Body of pancreas (tissue), 4 donors: ENCODE data around the gene PFKFB2. TPM values are rescaled to one million over a fixed set of nuclear protein-coding genes. Genes with fewer than 3 reads are reported as not detected.
A peak's percentile ranks its signal among the peaks of the same experiment; 100 is the strongest.

Source experiments
- ATAC-seq: fragments of 150-250 bp; one replicate; pipeline ENCODE4 v1.9.1; 2016
- DNase-seq, 4 donors: peaks; one replicate each; pipeline ENCODE4 v3.0.0-alpha.2; 2019
- H3K27ac ChIP-seq, 4 donors: fragments of 200-600 bp; sonication (generic); 1 replicate in 3 of 4; 2 replicates in 1 of 4; pipeline versions ENCODE4 v1.5.1 to v1.6.1; 2016 to 2019; ENCODE audit warnings: mild to moderate bottlenecking in 1 of 4, mixed read lengths in 1 of 4, moderate library complexity in 1 of 4
- H3K27me3 ChIP-seq, 2 donors: fragments of 200-600 bp; sonication (generic); one replicate each; pipeline ENCODE4 v1.6.0; 2016; ENCODE audit warnings: mild to moderate bottlenecking in 1 of 2
- H3K36me3 ChIP-seq, 2 donors: fragments of 200-600 bp; sonication (generic); replicated peaks in 1 of 2; 2 replicates each; pipeline ENCODE4 v1.5.1; 2016; ENCODE audit warnings: low read depth in 2 of 2; ENCODE audit not compliant: insufficient read depth in 1 of 2
- H3K4me1 ChIP-seq: fragments of 200-600 bp; sonication (generic); one replicate; pipeline ENCODE4 v1.6.0; 2016
- H3K4me3 ChIP-seq, 2 donors: fragments of 200-600 bp; sonication (generic); 1 replicate in 1 of 2; 2 replicates in 1 of 2; pipeline ENCODE4 v1.5.1; 2016 to 2019
- H3K9me3 ChIP-seq, 3 donors: fragments of 200-600 bp; sonication (generic); 1 replicate in 2 of 3; 2 replicates in 1 of 3; pipeline ENCODE4 v1.5.1; 2016
- POLR2A ChIP-seq, 3 donors: fragments of 450-650 bp; IDR thresholded peaks; one replicate each; pipeline ENCODE4 v1.6.1; 2016; ENCODE audit warnings: antibody characterized with exemption in 3 of 3, mild to moderate bottlenecking in 2 of 3
- WGBS, 2 donors: methylation state at CpG; one replicate each; pipeline ENCODE4 v1.1.5; 2017; 5-methylcytosine and 5-hydroxymethylcytosine counted together
- intact Hi-C: fragments of 100-400 bp; cut with DNase I; formaldehyde crosslinking; loops from one replicate; pipeline ENCODE4 v1.15.1; 2023
- total RNA-seq, 2 donors: library from RNA; depleted of rRNA; stranded (reverse); fragments of >200 nt; gene quantifications; one replicate each; pipeline ENCODE4 v1.1.0, GENCODE V29; 2016
- TF ChIP-seq, protein P1 (sequence below), 7 experiments: fragments of 450-650 bp in 4 of 7; fragments of 200-600 bp in 3 of 7; sonication (generic) in 3 of 7; IDR thresholded peaks; one replicate each; pipeline ENCODE4 v1.5.1; 2016 to 2019; ENCODE audit warnings: antibody characterized with exemption in 7 of 7

The PFKFB2 gene
- total RNA-seq, 2 donors from 2014 or later: 4.9 to 9.3 TPM

DNA sequence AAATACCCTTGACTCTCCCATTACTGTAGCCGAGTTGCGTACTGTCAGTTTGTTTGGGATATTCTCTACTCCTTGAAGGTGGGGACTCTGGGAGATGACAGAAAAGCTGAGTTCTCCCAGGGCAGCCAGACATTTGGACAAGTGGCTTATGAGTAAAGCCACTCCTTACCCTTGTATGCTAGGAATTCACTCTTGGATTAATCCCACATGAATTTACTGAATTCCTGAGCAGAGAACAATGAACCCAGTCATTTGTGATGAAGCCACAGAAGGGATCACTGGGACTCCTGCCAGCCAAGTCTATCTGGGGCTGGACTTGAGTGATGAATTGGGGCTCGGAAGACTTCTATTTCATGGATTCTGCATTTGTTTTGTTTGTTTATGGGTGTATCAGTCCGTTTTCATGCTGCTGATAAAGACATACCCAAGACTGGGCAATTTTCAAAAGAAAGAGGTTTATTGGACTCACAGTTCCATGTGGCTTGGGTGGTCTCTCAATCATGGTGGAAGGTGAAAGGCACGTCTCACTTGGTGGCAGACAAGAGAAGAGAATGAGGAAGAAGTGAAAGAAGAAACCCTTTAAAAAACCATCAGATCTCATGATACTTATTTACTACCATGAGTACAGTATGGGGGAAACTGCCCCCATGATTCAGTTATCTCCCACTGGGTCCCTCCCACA lies 45.6 kb upstream of the PFKFB2 start:
- 50 to 53% methylated on average over 5 of the region's 5 CpGs for WGBS, 2 donors
- peak; percentile 69 to 81 (median 76) for DNase-seq
- peak in 1 of 3 donors; percentile 53 for TF ChIP-seq POLR2A (IDR thresholded peaks at IDR 0.05)
- TF ChIP-seq, protein P1, sequence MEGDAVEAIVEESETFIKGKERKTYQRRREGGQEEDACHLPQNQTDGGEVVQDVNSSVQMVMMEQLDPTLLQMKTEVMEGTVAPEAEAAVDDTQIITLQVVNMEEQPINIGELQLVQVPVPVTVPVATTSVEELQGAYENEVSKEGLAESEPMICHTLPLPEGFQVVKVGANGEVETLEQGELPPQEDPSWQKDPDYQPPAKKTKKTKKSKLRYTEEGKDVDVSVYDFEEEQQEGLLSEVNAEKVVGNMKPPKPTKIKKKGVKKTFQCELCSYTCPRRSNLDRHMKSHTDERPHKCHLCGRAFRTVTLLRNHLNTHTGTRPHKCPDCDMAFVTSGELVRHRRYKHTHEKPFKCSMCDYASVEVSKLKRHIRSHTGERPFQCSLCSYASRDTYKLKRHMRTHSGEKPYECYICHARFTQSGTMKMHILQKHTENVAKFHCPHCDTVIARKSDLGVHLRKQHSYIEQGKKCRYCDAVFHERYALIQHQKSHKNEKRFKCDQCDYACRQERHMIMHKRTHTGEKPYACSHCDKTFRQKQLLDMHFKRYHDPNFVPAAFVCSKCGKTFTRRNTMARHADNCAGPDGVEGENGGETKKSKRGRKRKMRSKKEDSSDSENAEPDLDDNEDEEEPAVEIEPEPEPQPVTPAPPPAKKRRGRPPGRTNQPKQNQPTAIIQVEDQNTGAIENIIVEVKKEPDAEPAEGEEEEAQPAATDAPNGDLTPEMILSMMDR (IDR thresholded peaks at IDR 0.05): no peak
- peaks cover 56% of the 10 kb centered on the region for H3K4me1 ChIP-seq
- peak; percentile 80 for ATAC-seq
- intact Hi-C loops: no loop called here
- H3K27ac ChIP-seq: peak overlapping the region; percentile 45 to 84 (median 78)
- H3K27me3 ChIP-seq: no peaks in the 10 kb centered on the region
- H3K4me3 ChIP-seq: no peak overlapping the region
- no peaks in the 10 kb centered on the region for H3K9me3 ChIP-seq
- no peaks in the 10 kb centered on the region for H3K36me3 ChIP-seq

DNA sequence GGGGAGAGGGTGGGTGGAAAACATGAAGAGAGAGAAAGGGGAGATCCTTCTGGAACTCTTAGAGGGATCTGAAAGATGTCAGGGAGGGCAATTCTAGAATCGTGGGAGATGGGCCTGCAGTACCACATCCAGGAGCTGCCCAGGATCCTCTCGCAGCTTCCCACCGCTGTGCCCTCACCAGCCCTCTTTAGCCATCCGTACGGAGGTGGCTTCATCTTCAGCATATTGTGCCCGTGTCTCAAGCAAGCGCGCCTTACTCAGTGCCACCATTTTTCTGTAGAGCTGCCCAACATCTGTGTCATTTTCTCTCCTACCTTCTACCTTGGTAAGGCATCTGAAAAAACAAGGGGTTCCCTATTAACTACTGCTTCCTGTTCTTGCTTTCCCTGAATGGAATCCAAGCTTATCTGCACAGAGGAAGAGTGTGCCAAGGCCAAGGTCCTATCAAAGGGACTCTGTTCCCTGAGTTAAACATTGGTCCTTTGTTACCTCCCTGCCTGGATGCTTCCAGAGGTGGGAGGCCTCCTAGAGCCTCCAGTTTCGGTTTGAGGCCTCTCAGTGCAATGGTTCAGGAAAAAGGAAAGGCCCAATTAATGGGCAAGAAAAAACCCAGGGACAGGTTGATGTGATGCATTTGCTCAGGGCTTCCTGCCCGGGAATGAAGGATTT lies 43.8 kb upstream of the PFKFB2 start:
- Histone ChIP-seq H3K27ac (peak overlapping the region; percentile 53 to 84 (median 78)), H3K36me3 (no peaks in the 10 kb centered on the region), H3K4me3 (no peak overlapping the region), H3K4me1 (peaks cover 37% of the 10 kb centered on the region), H3K27me3 (no peaks in the 10 kb centered on the region), H3K9me3 (no peaks in the 10 kb centered on the region)
- ATAC-seq (peak; percentile 80), DNase-seq (peak in 3 of 4 donors; percentile 30 to 64 (median 58))
- WGBS, 2 donors: 73 to 79% methylated on average over 10 of the region's 10 CpGs
- intact Hi-C loops: no loop called here
- TF ChIP-seq, protein P1 (IDR thresholded peaks at IDR 0.05): no peak
- TF ChIP-seq POLR2A (IDR thresholded peaks at IDR 0.05): peak in 2 of 3 donors; percentile 12 to 21

DNA sequence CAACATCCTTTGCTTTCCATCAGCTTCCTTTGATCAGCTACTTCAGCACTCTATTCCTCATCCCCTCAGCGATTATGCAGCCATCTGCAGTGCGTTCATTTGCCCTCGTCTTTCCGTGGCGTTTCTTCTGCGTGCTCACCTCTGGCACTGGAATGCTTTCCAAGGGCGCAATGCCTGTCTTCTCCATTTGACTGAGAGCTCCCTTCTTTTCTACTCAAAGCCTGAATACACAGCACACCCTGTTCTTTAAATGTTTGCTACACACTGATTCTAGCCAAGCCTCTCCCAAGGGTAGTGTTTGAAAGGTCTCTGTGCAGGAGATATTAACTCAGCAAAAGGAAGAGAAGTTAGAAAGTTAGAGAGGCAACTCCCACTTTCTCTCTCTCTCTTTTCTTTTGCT lies 43.1 kb upstream of the PFKFB2 start:
- TF ChIP-seq POLR2A (IDR thresholded peaks at IDR 0.05): no peak
- TF ChIP-seq, protein P1 (IDR thresholded peaks at IDR 0.05): no peak
- intact Hi-C loops: no loop called here
- Histone ChIP-seq H3K27me3 (no peaks in the 10 kb centered on the region), H3K4me3 (no peak overlapping the region), H3K9me3 (no peaks in the 10 kb centered on the region), H3K36me3 (no peaks in the 10 kb centered on the region), H3K4me1 (peaks cover 31% of the 10 kb centered on the region), H3K27ac (peak overlapping the region; percentile 53 to 84 (median 78))
- no peak for ATAC-seq
- 50 to 75% methylated on average over 7 of the region's 7 CpGs for WGBS, 2 donors
- DNase-seq: no peak

DNA sequence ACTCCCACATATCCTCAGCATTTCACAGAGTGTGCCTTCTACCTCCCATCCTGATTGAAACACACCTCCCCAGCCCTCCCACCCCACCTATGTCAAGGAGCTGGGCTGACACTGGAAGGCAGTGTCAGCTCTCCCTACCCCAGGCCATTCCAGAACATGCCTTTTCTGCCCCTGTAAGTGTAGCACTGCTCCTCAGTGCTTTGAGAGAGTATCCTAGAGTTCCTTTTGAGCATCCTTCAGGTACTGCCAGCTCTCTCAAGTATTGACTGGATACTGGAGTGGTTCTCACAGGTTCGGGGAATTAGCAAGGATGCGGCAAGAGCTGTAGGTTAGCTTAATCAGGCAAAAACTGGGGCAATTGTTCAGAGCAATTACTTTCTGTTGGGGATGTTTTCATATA lies 42.3 kb upstream of the PFKFB2 start:
- H3K27me3 ChIP-seq: no peaks in the 10 kb centered on the region
- peak overlapping the region; percentile 53 to 84 (median 78) for H3K27ac ChIP-seq
- DNase-seq (no peak), ATAC-seq (no peak)
- WGBS, 2 donors: 87 to 88% methylated on average over 2 of the region's 2 CpGs
- TF ChIP-seq POLR2A (IDR thresholded peaks at IDR 0.05): no peak
- TF ChIP-seq, protein P1 (IDR thresholded peaks at IDR 0.05): no peak
- no peak overlapping the region for H3K4me3 ChIP-seq
- intact Hi-C loops: no loop called here
- H3K4me1 ChIP-seq: peaks cover 23% of the 10 kb centered on the region
- H3K9me3 ChIP-seq: no peaks in the 10 kb centered on the region
- no peaks in the 10 kb centered on the region for H3K36me3 ChIP-seq
